HL-60/S4 (cell line): ENCODE data around the gene OR10X1.

ENCODE experiments used
- in situ Hi-C: fragments of 300-500 bp; cut with MboI; formaldehyde crosslinking; loops from 2 replicates; pipeline ENCODE4 v1.14.3; 2022; ENCODE audit warnings: low sequenced_read_pairs

OR10X1 gene, protein sequence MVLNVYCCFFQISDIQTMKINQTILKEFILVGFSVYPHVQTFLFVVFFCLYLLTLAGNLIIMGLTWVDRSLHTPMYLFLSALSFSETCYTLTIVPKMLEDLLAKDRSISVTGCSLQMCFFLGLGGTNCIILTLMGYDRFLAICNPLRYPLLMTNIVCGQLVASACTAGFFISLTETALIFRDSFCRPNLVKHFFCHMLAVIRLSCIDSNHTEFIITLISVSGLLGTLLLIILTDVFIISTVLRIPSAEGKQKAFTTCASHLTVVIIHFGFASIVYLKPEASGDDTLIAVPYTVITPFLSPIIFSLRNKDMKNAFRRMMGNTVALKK

GRCh38 chr1:158579733-158580132, at the start of gene OR10X1:
Gene OR10X1, minus strand, starts transcription at chr1:158579899. Its CDS starts 0 bp downstream, at chr1:158579899.
- in situ Hi-C loops, result no loop called here

GRCh38 chr1:158613764-158614163, 34.1 kb upstream of the OR10X1 start:
- in situ Hi-C loops, result no loop called here

GRCh38 chr1:158611916-158612315, 32.2 kb upstream of the OR10X1 start:
- in situ Hi-C loops, result no loop called here

GRCh38 chr1:158607296-158607695, 27.6 kb upstream of the OR10X1 start:
- in situ Hi-C loops, result no loop called here

DNA sequence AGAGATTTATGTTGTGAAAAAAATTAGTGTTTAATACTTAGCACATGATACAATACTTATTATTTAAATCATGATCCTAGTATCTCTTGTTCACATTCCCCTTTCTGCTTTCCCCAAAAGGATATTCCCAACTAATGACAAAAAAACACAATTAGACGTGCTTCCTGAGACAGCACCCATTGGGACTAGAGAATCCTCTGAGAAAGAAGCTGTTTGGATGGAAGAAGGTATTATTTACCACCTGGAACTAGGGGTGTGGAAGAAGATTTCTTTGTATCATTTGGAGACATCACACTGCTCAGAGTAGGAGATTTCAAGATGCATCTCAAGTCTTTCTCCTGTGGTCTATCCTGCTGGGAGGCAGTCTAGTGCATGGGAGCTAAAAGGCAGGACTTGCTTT, 25.3 kb upstream of the OR10X1 start, which contains the start of gene OR10Z1:
OR10Z1 (plus strand) TSS at position 301 of the 400 bp plus-strand sequence. CDS start 1,171 bp downstream, outside the sequence.
- in situ Hi-C loops, result no loop called here

DNA sequence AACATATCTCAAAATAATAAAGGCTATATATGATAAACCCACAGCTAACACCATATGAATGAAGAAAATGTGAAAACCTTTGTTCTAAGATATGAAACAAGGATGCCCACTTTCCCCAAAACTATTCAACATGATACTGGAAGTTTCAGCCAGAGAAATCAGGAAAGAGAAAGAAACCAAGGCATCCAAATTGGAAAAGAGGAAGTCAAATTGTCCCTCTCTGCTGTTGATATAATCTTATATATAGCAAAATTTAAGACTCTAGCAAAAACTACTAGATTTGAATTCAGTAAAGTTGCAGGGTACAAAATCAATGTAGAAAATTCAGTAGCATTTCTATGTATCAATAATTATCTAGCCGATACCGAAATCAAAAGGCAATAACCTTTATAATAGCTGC, 21.0 kb upstream of the OR10X1 start:
- in situ Hi-C loops, result no loop called here

DNA sequence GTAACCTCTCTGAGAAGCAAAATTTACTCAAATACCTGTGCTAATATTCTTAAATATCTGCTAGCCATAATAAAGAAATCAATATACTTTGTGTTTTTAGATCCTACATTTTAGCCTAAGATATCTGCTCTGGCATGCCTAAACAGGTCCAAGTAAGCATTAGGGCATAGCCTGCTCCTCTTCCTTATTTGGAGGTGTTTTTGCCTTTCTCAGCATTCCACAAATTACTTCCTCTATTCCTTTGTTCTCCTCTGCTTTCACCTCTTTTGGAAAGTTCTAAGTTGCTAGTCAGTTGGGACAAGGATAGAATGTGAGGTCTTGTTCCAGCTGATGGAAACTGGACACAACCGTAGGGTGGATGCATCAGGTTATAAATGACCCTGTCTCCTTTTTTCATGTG, 7.2 kb upstream of the OR10X1 start:
- in situ Hi-C loops, result no loop called here

GRCh38 chr1:158583962-158584361, 4.3 kb upstream of the OR10X1 start:
- in situ Hi-C loops, result no loop called here

DNA sequence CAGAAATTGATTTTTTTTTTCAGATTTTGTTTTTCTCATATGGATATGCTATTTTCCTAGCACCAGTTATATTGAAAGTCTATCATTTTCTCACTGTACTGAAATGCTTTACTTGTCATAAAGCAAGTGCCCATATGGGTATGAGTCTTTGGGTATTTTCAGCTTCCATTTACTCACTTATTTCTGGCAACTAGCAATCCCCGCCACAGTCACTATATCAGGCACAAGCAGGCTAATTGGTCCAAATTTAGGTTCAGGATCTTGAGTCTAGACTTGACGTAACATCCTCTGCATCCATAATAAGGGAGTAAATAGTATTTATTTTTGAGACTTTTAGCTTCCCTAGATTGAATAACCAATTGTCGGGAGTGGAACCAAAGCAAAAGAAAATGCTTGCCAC, 2.1 kb downstream of the OR10X1 start:
- in situ Hi-C loops, result no loop called here

GRCh38 chr1:158572226-158572625, 7.5 kb downstream of the OR10X1 start:
- in situ Hi-C loops, result no loop called here

DNA sequence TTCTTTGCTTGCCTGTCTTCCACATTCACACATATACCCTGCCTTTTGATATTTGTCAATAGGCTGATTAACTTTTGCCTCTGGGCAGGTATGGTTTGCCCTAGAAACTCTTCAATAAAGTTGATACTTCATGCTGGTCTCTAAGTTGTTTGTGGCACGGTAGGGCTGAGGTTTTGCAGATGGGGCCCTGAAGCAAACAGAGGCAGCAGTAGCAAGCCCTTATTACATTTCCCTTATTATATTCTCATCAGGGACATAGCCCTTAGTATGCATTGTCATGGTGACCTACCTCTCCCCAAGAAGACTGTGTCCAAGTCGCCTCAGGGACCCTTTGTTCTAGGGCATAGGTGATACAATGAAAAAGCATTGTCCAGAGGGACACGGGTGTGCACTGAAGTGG, 9.2 kb downstream of the OR10X1 start, which contains the start of gene OR6P1:
OR6P1 (minus strand) TSS at position 101 of the 400 bp plus-strand sequence. CDS start 6,976 bp downstream, outside the sequence.
- in situ Hi-C loops, result no loop called here

- in situ Hi-C loops, result no loop called here
Measured at GRCh38 chr1:158564608-158565007, 15.1 kb downstream of the OR10X1 start.

GRCh38 chr1:158563853-158564252, 15.8 kb downstream of the OR10X1 start:
- in situ Hi-C loops, result no loop called here

DNA sequence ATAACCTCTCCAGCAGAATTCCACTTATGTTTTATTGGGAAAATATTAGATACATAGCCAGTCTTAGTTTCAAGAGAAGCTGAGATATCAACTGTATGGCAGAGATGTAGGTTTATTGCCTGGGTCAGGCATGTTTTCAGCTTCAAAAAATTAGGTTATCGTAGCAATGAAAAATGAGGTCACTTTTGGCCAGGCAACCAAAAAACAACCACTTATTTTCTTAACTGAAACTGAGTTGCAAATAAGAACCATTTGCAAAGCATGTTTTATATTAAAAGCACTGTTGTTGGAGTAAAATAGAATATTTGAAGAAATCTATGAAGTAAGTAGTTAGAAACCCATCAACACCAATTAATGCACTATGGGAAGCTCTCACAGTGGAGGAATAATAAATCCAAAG, 20.0 kb downstream of the OR10X1 start:
- in situ Hi-C loops, result no loop called here

DNA sequence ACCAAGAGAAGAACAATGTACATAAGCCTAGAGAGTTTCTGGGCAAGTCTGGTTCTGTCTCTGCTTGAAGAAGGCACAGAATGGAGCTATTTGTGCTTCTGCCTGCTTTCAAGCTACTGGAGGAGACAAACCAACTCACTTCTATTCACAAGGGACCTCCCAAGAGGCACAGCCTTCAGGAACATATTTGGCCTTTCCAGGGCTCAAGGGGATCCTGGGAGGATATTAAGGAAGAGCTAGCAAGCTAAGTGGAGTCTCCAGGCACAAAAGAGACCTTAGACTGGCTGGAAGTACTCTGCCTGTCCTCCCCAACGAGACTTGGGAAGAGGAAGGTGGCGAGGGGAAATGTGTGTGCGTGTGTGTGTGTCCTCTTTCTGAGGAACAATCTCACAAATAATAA, 25.3 kb downstream of the OR10X1 start, which contains the start of gene OR6Y1:
OR6Y1 (minus strand) TSS at position 54 of the 400 bp plus-strand sequence. CDS start 6,300 bp downstream, outside the sequence.
- in situ Hi-C loops, result no loop called here

DNA sequence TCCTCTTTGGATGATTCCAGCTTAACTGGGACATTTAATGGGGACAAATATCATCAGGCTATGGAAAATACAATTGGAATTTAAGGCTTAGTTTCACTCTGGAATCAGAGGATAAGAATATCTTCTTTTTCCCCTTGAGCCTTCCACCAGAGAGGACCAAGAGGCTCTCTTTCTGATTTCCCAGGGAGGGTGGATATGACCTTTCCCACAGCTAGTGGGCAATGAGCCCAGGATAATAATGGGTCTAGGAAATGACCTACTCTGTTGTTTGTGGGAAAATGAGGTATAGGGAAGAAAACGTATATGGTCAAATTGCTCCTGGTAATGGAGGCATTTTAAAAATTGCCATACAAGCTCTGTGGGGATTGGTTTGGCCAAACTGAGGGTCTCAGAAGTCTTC, 27.4 kb downstream of the OR10X1 start:
- in situ Hi-C loops, result no loop called here

- in situ Hi-C loops, result no loop called here
Measured at GRCh38 chr1:158547533-158547932, 32.2 kb downstream of the OR10X1 start.

DNA sequence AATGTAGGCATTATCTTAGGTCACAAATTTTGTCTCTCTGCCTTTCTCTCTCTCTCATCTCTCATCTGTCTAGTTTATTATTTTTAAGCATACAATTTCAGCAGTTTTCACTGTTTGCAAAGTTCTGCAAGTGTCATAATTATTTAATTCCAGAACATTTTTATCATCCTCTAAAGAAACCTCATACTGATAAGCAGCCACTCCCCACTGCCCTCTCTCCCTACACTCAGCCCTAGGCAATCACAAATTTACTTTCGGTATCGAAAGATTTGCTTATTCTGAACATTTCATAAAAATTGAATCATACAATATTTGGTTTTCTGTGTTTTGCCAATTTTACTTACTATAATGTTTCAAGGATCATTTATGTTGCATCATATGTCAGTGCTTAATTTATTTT, 42.1 kb downstream of the OR10X1 start:
- in situ Hi-C loops, result no loop called here

- in situ Hi-C loops, result no loop called here
Measured at GRCh38 chr1:158534496-158534895, 45.2 kb downstream of the OR10X1 start.
